Adipocyte (in vitro differentiated cells): ENCODE results near the gene POLR2J2.
"Not testable (repeated sequence)": the region's sequence is repeated elsewhere in the genome, so short reads cannot be mapped to it uniquely, and the experiment has no call there.

Experiments
- DNase-seq: peaks from one replicate; pipeline ENCODE4 v3.0.0-alpha.2; 2015; ENCODE audit warnings: low read depth
- H3K27me3 ChIP-seq: replicated peaks from 2 replicates; pipeline ENCODE4 v1.7.0; 2013; ENCODE audit warnings: mild to moderate bottlenecking, low read length, moderate library complexity; ENCODE audit not compliant: control insufficient read depth, insufficient read depth
- H3K36me3 ChIP-seq: 2 replicates; pipeline ENCODE4 v1.7.0; 2013; ENCODE audit warnings: low read length, mild to moderate bottlenecking, moderate library complexity; ENCODE audit not compliant: control insufficient read depth, insufficient read depth, severe bottlenecking
- H3K4me1 ChIP-seq: 2 replicates; pipeline ENCODE4 v1.7.0; 2013; ENCODE audit warnings: mild to moderate bottlenecking, low read length, moderate library complexity; ENCODE audit not compliant: control insufficient read depth, insufficient read depth
- H3K4me3 ChIP-seq: 2 replicates; pipeline ENCODE4 v1.7.0; 2013; ENCODE audit warnings: mild to moderate bottlenecking, low read length, moderate library complexity
- H3K9ac ChIP-seq: 2 replicates; pipeline ENCODE4 v1.7.0; 2013; ENCODE audit warnings: mild to moderate bottlenecking, low read length, moderate library complexity
- H3K9me3 ChIP-seq: 2 replicates; pipeline ENCODE4 v1.7.0; 2013; ENCODE audit warnings: mild to moderate bottlenecking, low read length, moderate library complexity; ENCODE audit not compliant: control insufficient read depth

The POLR2J2 gene

GRCh38 chr7:102671166-102671955 is at the start of gene POLR2J2:
TSS of gene POLR2J2 (minus strand) at chr7:102671663. CDS start at chr7:102671601, 62 bp downstream.
- not testable (repeated sequence) for H3K27me3 ChIP-seq, H3K36me3 ChIP-seq, H3K9ac ChIP-seq, H3K4me3 ChIP-seq, H3K4me1 ChIP-seq, H3K9me3 ChIP-seq
- peak; percentile 76 for DNase-seq

GRCh38 chr7:102718491-102718890 is 47.0 kb upstream of the POLR2J2 start:
- not testable (repeated sequence) for H3K4me3 ChIP-seq, H3K36me3 ChIP-seq, H3K9me3 ChIP-seq, H3K9ac ChIP-seq, H3K27me3 ChIP-seq, H3K4me1 ChIP-seq
- peak; percentile 19 for DNase-seq

GRCh38 chr7:102715718-102716117 is 44.3 kb upstream of the POLR2J2 start:
- not testable (repeated sequence) for H3K9ac ChIP-seq, H3K27me3 ChIP-seq, H3K9me3 ChIP-seq, H3K36me3 ChIP-seq, H3K4me3 ChIP-seq, DNase-seq, H3K4me1 ChIP-seq

GRCh38 chr7:102714774-102715522 is 43.5 kb upstream of the POLR2J2 start:
- not testable (repeated sequence) for H3K9ac ChIP-seq, H3K27me3 ChIP-seq, H3K4me3 ChIP-seq, H3K4me1 ChIP-seq, H3K9me3 ChIP-seq, DNase-seq, H3K36me3 ChIP-seq

GRCh38 chr7:102713691-102714080 is 42.2 kb upstream of the POLR2J2 start:
- not testable (repeated sequence) for H3K4me3 ChIP-seq, DNase-seq, H3K27me3 ChIP-seq, H3K9ac ChIP-seq, H3K36me3 ChIP-seq, H3K4me1 ChIP-seq, H3K9me3 ChIP-seq

GRCh38 chr7:102713011-102713690 is 41.7 kb upstream of the POLR2J2 start:
- not testable (repeated sequence) for H3K4me3 ChIP-seq, H3K27me3 ChIP-seq, H3K9ac ChIP-seq, DNase-seq, H3K36me3 ChIP-seq, H3K4me1 ChIP-seq, H3K9me3 ChIP-seq

GRCh38 chr7:102698962-102699750 is 27.7 kb upstream of the POLR2J2 start:
- not testable (repeated sequence) for H3K4me1 ChIP-seq, H3K36me3 ChIP-seq, H3K9me3 ChIP-seq, H3K27me3 ChIP-seq, DNase-seq, H3K4me3 ChIP-seq, H3K9ac ChIP-seq

GRCh38 chr7:102697642-102698512 is 26.4 kb upstream of the POLR2J2 start:
- not testable (repeated sequence) for H3K4me3 ChIP-seq, DNase-seq, H3K9me3 ChIP-seq, H3K4me1 ChIP-seq, H3K9ac ChIP-seq, H3K36me3 ChIP-seq, H3K27me3 ChIP-seq

GRCh38 chr7:102696009-102696408 is 24.5 kb upstream of the POLR2J2 start:
- H3K4me1 ChIP-seq, H3K9me3 ChIP-seq, H3K36me3 ChIP-seq, DNase-seq, H3K4me3 ChIP-seq, H3K9ac ChIP-seq, H3K27me3 ChIP-seq: not testable (repeated sequence)

GRCh38 chr7:102695033-102695552 is 23.6 kb upstream of the POLR2J2 start:
- H3K9ac ChIP-seq, H3K4me1 ChIP-seq, H3K4me3 ChIP-seq, H3K27me3 ChIP-seq, H3K36me3 ChIP-seq, H3K9me3 ChIP-seq, DNase-seq: not testable (repeated sequence)
